Embryonic facial prominence (tissue), 1 donor: ENCODE results near the gene TGM6.

Source experiments
- DNase-seq: peaks from one replicate; pipeline ENCODE4 v3.0.0-alpha.2; 2016; ENCODE audit errors: extremely low spot score

The TGM6 gene

DNA sequence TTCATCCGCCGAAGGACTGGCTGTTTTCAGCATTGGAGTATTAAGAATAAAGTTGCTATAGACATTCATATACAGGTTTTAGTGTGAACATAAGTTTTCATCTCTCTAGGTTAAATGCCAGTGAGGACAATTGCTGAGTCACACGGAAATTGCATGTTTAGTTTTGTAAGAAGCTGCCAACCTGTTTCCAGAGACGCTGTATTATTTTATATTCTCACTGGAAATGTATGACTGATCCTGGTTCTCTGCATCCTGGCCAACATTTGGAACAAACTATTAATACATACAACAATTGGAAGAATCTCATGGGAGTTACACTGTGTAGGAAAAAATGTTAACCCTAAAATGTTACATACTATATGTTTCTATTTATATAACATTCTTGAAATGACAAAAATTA lies 16.7 kb upstream of the TGM6 start:
- no peak for DNase-seq

DNA sequence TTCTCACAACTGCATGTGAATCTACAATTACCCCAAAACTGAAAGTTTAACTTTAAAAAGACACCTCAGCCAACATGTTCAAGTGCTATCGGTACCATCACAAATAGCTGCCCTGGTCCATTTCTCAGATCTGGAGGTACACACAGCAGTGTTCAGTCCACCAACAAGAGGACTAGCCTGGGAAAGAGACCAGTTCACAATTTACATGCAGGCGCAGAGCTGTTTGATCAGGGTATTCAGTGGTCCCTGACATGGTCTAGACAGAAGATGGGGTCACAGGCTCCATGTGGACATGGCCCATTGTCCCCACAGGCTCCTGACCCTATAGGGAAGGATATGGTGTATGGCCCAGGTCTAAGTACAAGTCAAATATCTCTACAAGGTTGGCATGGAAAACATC lies 15.6 kb upstream of the TGM6 start:
- DNase-seq = no peak

DNA sequence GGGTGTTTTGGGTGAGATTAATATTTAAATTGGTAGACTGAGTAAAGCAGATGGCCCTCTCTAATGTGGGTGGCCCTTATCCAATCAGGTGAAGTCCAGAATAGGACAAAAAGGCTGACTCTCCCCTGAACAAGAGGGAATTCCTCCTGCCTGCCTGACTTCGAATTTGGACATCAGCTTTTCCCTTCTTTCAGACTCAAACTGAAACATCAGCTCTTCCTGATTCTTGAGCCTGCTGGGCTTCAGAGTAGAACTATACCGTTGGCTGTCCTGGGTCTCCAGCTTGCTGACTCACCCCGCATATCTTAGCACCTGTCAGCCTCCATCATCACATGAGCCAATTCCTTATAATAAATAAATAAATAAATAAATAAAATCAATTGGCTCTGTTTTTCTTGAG lies 15.0 kb upstream of the TGM6 start:
- no peak for DNase-seq

DNA sequence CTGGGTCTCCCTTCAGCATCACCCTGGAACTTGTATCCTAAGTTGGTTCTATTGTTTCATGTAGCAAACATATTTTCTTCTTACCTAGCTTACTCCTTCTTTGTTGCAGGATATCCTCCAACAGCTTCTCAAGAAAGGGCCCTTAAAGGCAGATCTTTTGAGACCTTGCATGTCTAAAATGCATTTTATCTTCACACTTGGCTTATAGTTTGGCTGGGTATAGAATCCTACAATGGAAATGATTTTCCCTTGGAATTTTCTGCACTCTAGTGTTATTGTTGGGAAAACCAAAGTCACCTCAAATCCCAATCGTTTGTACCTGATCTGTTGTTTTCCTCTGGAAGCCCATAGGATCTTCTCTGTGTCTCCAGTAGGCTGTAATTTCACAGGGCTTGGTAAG lies 12.1 kb upstream of the TGM6 start:
- DNase-seq = no peak

DNA sequence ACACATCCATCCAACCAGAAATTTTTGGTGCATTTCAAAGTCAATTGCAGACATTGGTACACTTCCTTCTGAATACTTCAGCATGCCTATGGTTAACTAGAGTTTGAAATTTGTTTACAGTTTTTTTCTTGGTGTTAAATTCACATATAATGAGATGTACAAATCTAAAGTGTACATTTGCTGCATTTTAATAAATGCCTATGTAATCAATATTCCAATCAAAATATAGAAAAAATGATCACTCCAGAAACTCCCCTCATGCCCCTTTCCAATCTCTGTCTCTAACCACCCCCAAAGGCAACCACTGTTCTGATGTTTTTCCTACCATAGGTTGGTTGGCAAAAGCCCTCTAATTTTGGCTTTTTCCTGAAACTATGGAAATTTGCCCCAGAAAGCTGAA lies 7.6 kb upstream of the TGM6 start:
- no peak for DNase-seq

DNA sequence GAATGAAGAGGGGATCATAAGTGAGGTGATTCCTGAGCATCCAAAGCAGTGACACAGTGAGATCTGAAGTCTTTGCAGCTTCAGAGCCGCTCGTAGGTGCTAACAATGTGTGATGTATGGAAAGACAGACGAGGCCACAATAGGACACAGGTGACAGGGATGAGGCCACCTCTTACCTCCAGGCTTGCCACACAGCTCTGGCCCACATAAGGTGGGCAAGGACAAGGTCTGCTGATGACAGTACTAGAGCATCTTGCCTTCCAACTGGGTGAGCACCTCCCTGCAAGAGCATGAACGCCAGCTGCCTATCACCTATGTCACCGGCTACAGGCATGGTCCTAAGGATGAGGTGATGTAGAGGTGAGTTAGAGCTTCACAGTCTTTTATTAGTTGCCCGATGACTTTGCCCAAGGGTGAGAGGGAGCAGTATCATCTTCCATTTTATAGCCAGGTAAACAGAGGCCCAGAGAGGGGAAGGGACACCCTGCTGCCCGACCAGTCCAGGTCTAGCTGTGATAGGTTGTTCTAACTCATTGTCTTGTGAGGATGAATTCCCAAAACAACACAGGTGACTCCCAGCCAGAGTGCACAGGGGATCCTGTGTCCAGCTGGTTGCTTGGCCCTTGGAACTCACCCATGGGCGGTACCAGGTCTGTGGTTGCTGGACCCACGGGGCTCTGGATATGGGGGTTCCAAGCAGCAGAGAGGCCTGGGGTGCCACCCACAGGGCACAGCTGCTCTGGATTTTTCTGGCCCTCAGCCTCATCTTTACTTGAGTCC lies 6.2 kb upstream of the TGM6 start:
- no peak for DNase-seq

DNA sequence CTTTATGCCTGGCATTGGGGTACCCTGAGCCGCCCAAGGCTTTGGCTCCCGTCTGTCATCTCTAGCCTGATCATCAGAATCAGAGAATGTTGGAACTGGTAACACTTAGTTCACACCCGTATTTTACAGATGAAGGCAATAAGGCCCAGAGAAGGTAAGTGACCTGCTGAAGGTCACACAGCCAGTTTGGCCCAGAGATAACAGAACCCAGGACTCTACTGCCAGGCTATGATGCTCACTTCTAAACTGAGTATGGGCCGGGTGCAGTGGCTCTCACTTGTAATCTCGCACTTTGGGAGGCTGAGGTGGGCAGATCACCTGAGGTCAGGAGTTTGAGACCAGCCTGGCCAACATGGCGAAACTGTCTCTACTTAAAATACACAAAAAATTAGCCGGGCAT lies 1.8 kb upstream of the TGM6 start:
- no peak for DNase-seq

DNA sequence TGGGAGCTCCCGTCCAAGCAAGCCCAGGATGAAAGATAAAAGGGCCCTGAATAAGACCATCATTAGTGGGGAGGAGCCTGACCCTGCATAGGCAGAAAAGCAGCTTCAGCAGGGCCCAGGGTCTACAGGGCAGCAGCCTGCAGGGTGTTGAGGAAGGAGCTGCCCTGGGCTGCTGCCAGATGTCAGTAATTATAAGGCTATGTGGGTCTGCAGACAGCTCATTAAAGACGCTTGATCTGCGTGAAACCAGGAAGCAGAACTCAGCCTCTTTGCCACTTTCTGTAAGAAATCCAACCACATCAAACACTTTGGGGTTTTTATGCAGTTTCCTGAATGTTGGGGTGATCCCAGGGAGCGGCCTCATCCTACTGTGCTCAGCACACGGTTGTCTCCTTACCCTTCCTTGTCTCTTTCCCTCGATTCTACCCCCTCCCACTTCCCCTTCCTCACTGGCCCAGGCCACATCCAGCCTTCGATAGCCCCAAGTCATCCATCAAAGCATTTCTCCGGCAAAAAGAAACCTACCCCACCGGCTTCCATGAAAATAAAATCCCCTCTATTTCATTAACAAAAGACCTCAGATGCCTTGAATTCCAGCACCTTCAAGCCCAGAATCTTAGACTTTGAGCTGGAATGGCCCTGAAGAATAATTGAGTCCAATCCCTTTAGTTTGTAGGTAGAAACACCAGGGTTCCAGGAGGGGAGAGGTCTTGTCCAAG lies 1.0 kb upstream of the TGM6 start:
- no peak for DNase-seq

DNA sequence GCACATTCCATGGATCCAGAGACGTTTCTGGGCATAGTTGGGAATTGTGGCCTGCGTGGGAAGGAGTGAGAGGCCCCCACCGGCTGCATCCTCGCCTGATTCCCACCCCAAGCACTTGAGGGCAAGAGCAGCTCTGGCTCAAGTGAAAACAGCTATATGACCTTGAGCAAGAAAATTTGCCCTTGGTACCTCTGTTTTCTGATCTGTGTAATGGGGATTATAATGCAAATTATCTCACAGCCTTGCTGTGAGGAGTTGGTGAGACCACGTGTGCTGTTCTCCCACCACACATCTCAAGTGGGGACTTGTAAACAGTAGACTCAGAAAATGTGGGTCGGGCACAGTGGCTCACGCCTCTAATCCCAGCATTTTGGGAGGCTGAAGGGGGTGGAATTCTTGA lies 602 bp downstream of the TGM6 start:
- DNase-seq = no peak

DNA sequence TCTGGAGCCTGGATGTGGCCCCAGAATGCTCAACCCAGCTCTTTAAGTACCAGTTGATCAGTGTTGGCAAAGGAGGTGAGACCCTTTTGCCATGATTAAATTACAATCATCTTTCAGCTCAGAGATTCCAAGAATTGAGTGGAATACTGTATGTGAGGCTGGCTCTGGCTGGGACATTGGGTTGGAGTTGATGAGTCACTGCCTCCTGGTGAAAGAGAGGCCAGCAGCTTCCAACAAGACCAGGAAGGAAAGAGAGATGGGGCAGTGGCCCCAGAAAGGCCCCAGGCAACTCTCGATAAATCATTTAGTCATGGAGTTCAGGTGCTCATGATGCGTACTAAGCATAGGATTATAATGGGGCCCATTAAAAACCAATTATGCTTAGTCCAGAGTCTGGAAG lies 2.1 kb downstream of the TGM6 start:
- DNase-seq = no peak

DNA sequence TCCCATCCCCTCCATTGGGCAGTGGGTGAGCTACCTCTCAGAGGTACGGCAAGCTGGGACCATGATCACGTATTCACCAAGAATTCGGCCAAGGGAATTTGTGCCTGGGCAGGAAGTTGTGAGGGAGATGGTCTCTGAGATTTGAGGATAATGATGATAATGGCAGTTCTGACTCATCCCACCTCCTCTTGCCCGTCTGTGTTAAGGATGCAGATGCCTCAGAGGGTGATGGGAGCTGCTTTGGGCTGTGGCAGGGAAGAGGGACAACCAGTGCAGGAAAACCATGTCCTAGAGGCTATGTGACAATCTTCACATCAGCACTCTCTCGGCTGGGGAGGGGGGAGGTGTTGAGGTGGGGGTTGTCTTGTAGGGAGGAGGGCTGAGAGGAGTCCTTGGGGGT lies 4.3 kb downstream of the TGM6 start:
- no peak for DNase-seq

DNA sequence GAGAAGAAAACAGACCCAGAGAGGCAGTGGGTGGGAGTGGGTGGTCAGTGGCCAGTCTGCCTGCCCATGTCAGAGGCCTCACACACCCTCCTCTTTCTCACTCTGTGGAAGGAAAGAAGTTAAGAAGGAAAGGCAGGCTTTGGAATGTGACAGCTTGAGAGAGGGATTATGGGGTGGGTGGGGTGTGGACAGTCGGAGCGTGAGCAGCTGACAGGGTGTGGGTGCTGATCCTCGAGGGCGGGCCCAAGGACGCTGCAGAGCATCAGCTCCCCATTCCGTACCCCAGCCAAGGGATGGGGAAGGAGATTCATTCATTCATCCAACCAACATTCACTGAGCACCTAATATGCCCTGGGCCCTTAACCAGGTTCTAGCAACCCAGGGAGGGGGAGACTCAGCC lies 4.8 kb downstream of the TGM6 start:
- DNase-seq = no peak

DNA sequence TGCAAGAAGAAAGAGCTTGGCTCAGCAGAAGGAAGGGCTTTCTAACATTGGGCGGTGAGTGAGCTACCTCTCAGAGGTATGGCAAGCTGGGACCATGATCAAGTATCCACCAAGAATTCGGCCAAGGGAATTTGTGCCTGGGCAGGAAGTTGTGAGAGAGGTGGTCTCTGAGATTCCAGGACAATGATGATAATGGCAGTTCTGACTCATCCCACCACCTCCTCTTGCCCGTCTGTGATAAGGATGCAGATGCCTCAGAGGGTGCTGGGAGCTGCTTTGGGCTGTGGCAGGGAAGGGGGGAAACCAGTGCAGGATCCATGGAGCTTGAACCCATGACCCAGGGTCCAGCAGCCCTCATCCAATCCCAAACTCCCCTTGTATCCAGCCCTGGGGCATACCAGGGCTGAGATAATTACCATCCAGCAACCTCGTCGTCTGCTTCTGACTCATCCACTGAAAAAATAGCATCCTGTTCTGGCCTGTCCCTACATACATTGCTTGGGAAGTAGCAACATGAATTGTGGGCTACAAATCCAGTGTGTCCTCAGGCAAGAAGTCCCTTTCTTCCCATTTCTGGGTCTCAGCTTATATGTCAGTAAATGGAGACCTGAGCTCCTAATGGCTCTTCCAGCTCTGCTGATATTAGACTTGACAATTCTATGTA lies 5.9 kb downstream of the TGM6 start:
- DNase-seq = no peak

DNA sequence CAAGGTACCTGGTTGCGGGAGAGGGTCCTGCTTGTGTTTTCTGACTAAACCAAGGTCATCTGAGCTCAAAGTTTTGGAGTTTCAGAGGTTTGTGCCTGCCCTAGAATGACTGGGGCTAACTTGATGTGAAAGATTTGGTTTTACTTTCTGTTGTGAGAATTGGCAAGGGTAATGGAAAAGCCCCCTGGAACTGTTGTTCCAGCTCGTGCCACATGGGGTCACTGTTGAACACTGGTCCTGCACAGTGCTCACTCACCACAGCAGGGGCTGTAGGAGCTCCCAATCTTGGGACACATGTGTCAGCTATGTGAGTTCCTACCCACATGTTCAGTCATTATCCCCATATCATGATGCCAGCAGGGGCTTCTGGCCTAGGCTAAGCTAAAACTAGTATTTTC lies 6.5 kb downstream of the TGM6 start:
- DNase-seq = no peak

DNA sequence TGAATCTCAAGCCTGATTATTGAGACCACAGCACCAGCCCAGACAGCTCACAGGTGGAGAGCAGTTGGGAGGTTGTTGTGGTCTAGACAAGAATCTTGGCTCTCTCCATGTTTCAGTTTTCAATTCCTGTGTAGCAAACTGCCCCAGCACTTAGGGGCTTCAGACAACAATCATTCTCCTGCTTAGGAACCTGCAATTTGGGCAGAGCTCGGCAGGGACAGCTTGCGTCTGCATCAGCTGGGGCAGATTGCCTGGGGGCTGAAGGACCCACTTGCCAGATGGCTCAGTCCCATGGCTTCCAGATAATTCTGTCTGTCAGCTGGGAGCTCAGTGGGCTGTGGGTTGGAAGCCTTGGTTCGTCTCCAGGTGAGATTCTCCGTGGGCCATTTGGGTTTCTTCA lies 6.9 kb downstream of the TGM6 start:
- no peak for DNase-seq

DNA sequence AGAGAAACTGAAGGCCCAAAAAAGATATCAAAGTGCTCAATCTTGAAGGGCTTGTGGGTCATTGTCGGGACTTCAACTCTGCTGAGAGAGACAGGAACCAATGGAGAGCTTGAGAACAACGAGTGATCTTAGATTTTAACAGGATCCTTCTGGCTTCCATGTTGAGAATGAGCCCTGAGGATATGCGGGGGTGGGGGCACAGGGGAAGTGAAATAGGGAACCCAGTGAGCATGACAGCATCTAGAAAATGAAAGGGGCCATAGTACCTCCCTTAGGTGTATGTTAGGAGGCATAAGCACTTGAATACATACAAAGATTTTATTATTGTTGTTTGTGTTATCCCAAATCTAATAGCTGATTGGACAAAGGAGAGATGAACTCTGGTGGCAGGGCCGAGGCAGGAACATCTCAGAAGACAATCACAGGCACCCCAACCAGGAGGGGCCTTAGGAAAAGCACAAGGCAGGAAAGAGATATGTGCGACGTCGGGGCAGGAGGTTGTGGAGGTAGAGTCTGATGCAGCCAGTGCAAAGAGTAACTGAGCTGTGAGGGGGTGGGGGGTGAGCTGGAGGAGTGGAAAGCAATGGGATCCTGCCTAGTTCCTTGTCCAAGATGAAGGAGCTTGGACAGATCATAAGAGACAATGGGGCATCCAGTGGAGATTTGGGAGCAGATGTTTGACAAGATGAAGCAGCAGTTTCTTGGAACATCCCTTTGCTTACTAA lies 10.4 kb downstream of the TGM6 start:
- no peak for DNase-seq

DNA sequence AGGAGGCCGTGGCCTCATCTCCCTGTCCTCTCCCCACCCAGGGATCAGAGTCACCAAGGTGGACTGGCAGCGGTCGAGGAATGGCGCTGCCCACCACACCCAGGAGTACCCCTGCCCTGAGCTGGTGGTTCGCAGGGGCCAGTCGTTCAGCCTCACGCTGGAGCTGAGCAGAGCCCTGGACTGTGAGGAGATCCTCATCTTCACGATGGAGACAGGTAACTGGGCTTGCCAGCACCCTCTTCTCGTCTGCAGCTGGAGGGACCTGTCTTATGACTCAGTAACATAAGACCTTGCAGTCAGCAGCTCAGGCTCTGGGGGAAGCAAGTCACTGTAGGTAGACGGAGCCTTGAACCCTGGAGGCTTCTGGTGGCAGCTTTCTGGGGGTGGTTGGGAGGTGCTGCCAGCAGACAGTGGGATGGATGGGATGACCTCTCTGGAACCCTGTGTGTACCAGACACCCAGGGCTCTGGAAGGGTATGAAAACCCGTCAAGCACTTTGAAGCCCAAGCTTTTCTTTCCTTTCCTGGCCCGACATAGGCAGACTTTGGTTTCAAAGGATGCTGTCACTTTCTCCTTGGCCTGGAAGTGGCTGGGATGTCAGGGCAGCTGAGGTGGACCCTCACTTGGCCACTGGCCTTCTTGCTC lies 13.8 kb downstream of the TGM6 start:
- no peak for DNase-seq

DNA sequence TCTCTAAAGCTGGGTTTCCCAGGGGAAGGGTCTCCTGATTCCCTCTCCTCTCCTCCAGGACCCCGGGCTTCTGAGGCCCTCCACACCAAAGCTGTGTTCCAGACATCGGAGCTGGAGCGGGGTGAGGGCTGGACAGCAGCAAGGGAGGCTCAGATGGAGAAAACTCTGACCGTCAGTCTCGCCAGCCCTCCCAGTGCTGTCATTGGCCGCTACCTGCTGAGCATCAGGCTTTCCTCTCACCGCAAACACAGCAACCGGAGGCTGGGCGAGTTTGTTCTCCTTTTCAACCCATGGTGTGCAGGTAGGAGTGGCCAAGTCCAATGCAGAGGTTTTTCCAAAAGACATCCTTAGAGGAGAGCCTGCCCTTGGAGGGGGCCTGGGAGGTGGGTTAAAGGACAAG lies 14.4 kb downstream of the TGM6 start:
- no peak for DNase-seq

DNA sequence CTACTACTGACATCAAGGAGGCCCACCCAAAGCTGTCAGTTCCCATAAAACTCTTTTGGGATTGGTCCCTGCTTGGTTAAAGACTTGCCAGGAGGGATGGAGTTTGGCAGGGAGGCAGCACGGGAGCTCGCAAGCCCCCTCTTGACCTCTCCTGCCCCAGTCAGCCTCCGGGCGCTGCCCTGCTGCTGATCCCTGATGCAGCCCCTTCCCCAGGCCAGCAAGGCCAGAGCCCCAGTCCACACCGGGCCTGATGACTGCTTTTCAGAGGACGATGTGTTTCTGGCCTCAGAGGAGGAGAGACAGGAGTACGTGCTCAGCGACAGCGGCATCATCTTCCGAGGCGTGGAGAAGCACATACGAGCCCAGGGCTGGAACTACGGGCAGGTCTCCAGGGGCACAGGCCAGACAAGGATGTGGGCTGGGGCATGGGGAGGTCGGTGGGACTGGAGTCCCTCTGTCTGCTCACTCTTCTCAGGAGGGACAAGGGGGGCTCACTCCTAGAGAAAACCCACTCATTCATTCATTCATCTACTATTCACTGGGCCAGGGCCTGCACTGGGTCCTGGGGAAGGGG lies 15.6 kb downstream of the TGM6 start:
- DNase-seq = no peak

DNA sequence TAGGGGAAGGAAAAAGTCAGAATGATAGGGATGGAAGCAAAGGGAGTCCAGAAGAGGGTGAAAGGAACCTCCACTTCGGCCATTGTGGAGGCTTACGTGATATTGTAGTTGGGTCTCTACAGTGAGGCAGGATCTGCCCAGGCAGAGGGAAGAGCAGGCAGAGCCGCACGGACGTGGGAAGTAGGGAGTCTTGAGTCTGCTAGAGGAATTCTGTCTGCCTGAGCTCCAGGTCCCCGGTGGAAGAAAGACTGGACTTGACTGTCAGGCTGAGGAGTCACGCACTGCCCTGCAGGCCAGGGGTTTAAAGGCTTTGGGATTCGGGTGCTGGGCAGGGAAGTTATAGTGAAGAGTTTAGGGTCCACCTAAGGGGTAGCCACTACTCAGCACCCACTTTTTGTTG lies 16.4 kb downstream of the TGM6 start:
- no peak for DNase-seq

DNA sequence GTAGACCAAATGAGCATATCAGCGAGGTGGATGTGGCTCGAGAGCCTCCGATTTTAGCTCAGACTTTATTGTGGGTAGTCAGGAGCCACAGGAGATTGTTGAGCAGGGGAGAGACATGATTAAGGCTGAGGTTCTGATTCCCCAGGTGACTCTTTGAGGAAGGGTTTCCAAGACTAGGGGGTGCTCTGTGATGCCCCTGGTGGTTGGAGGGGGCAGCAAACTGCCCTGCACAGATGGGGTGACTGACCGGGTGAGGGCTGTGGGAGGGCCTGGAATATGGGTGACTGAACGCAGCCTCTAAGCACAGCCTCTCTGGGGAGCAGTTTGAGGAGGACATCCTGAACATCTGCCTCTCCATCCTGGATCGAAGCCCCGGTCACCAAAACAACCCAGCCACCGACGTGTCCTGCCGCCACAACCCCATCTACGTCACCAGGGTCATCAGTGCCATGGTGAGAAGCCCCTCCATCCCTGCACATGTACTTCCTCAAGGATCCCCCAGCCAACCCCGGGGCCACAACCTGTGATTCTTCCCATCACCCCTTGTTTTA lies 17.0 kb downstream of the TGM6 start:
- DNase-seq = no peak
